Right lobe of liver (tissue), 4 donors: ENCODE data around the gene POLR1C.

Source experiments
- CTCF ChIP-seq, 4 donors: fragments of 200-600 bp in 3 of 4; fragments of 450-650 bp in 1 of 4; IDR thresholded peaks; one replicate each; pipeline versions ENCODE4 v1.5.1 to v1.8.0; 2016 to 2022; ENCODE audit warnings: antibody characterized with exemption in 4 of 4, mild to moderate bottlenecking in 2 of 4
- POLR2A ChIP-seq: fragments of 450-650 bp; IDR thresholded peaks from one replicate; pipeline ENCODE4 v1.6.1; 2017; ENCODE audit warnings: antibody characterized with exemption, mild to moderate bottlenecking
- donor health status: DM: no; HTN: no; CAD: no.
- donor health status: DM: no; HTN: no; CAD: no.
- donor health status: DM: no; HTN: yes; CAD: no.

DNA sequence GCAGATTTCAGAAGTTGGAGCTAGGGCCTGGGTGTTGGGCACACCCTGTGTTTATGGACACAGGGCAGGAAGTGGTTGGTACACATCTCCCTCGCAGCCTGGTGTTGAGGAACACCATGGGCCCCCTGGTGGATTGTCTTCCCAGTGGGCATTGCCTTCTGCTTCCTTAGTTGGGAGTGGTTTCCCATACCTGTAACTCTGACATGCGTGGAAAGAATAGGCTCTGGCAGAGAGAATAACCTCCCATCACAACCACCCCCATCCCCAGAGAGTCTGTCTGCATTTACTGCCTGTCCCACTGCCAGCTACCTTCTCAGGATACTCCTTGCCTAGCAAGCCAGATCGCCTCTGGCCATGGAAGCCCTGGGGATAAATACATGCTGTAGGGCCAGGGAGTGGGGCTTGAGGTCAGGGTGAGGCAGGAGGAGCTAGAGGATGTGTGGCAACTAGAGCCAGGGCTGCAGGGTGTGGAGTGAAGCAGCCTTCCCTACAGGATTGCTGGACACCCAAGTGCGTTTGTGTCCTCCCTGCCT is 21.4 kb upstream of the POLR1C start:
- TF ChIP-seq CTCF (IDR thresholded peaks at IDR 0.05) (no peak), POLR2A (no peak)
